ACC112 (cell line): ENCODE data around the gene ARHGEF7.
"Not testable (repeated sequence)": the region's sequence is repeated elsewhere in the genome, so short reads cannot be mapped to it uniquely, and the experiment has no call there.

Experiments
- H2AFZ ChIP-seq: fragments of 200-600 bp; sonication (generic); one replicate; pipeline ENCODE4 v1.6.0; 2017; ENCODE audit warnings: antibody characterized with exemption, low read length; ENCODE audit not compliant: unreplicated experiment
- H3K27ac ChIP-seq: fragments of 200-600 bp; sonication (generic); 2 replicates; pipeline ENCODE4 v1.5.1; 2014; ENCODE audit warnings: low read depth, mild to moderate bottlenecking, antibody characterized with exemption, low read length, moderate library complexity
- H3K27me3 ChIP-seq: fragments of 200-600 bp; sonication (generic); 2 replicates; pipeline ENCODE4 v1.6.1; 2014; ENCODE audit warnings: mild to moderate bottlenecking, antibody characterized with exemption, low read length, moderate library complexity, mixed read lengths; ENCODE audit not compliant: insufficient read depth
- H3K36me3 ChIP-seq: fragments of 200-600 bp; sonication (generic); 2 replicates; pipeline ENCODE4 v1.6.1; 2016; ENCODE audit warnings: mild to moderate bottlenecking, antibody characterized with exemption, low read length, moderate library complexity, mixed read lengths; ENCODE audit not compliant: insufficient read depth
- H3K4me1 ChIP-seq: fragments of 200-600 bp; sonication (generic); one replicate; pipeline ENCODE4 v1.6.1; 2016; ENCODE audit warnings: low read length, mixed read lengths; ENCODE audit not compliant: insufficient read depth, unreplicated experiment, control insufficient read depth
- H3K4me3 ChIP-seq: fragments of 200-600 bp; sonication (generic); 2 replicates; pipeline ENCODE4 v1.5.1; 2014; ENCODE audit warnings: mild to moderate bottlenecking, low read depth, low read length
- H3K79me2 ChIP-seq: fragments of 200-600 bp; sonication (generic); one replicate; pipeline ENCODE4 v1.6.0; 2016; ENCODE audit warnings: low read length; ENCODE audit not compliant: control insufficient read depth, unreplicated experiment, insufficient read depth

Gene ARHGEF7

DNA sequence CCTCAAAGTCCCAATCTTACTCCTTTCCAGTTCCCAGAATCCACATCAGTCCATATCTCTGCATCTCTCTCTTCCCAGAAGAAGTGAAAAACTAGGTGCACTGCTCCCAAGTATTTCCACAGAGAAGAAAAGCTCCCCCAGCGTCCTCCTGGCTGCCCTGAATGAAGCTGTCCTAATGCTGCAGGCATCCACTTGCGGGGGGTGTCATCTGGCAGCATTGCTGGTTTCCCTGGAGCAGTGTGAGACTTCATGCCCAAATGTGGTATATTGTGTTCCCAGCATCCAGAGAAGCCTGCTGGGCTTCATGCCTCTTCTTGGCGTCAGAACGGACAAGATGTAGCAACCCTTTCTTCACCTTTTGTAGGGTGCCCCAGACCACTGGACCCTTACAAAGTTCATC is 32.9 kb upstream of the ARHGEF7 start:
- Histone ChIP-seq H3K36me3 (no peaks in the 10 kb centered on the region), H3K4me1 (no peaks in the 10 kb centered on the region), H3K4me3 (no peak overlapping the region), H2AFZ (no peak overlapping the region), H3K27me3 (peaks cover 7% of the 10 kb centered on the region), H3K79me2 (no peaks in the 10 kb centered on the region), H3K27ac (no peak overlapping the region)

DNA sequence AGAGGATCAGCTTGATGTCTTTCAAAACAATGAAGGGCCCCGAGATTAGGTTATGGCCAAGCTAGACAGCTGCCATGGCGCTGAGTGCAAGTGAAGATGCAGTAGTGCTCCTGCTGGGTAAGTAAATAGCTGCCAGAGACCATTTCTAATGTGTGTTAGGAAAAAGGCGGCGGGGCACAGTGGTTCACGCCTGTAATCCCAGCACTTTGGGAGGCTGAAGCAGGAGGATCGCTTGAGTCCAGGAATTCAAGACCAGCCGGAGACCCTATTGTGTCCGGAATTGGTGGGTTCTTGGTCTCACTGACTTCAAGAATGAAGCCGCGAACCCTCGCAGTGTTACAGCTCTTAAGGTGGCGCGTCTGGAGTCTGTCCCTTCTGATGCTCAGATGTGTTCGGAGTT is 32.3 kb upstream of the ARHGEF7 start:
- not testable (repeated sequence) for H3K27me3 ChIP-seq, H3K4me3 ChIP-seq, H2AFZ ChIP-seq, H3K36me3 ChIP-seq, H3K27ac ChIP-seq, H3K4me1 ChIP-seq, H3K79me2 ChIP-seq

DNA sequence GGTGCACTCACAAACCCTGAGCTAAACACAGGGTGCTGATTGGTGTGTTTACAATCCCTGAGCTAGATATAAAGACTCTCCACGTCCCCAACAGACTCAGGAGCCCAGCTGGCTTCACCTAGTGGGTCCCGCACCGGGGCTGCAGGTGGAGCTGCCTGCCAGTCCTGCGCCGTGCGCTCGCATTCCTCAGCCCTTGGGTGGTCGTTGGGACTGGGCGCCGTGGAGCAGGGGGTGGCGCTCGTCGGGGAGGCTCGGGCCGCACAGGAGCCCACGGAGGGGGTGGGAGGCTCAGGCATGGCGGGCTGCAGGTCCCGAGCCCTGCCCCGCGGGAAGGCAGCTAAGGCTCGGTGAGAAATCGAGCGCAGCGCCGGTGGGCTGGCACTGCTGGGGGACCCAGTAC is 31.4 kb upstream of the ARHGEF7 start:
- H3K79me2 ChIP-seq, H3K27ac ChIP-seq, H3K4me3 ChIP-seq, H3K4me1 ChIP-seq, H3K36me3 ChIP-seq, H2AFZ ChIP-seq: not testable (repeated sequence)
- peaks cover 15% of the 10 kb centered on the region for H3K27me3 ChIP-seq

DNA sequence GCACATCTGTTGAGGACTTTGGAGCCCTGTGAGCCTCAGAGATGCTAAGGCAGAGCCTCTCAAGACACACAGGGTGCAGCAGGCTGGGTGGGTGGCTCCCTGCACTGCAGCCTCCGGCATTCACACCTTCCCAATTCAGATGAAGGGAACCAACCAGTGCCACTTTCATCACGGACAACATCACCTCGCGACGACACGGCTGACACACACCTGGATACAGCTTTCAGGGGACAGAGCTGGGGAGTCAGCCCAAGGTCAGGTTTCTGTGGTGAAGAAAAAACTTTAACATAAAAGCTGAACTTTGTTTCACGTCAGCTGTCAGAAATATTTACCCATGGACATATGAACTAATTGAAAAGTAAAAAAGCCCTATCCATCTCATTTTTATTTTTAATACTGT is 24.9 kb upstream of the ARHGEF7 start:
- H3K27ac ChIP-seq, result no peak overlapping the region
- no peak overlapping the region for H2AFZ ChIP-seq
- H3K4me3 ChIP-seq, result no peak overlapping the region
- H3K79me2 ChIP-seq, result no peaks in the 10 kb centered on the region
- H3K4me1 ChIP-seq, result no peaks in the 10 kb centered on the region
- peaks cover 63% of the 10 kb centered on the region for H3K27me3 ChIP-seq
- no peaks in the 10 kb centered on the region for H3K36me3 ChIP-seq

- Histone ChIP-seq H3K36me3 (no peaks in the 10 kb centered on the region), H3K27ac (no peak overlapping the region), H3K27me3 (peaks cover 85% of the 10 kb centered on the region), H3K4me3 (no peak overlapping the region), H3K79me2 (no peaks in the 10 kb centered on the region), H2AFZ (no peak overlapping the region), H3K4me1 (no peaks in the 10 kb centered on the region)
Observed at GRCh38 chr13:111092685-111093084, 22.4 kb upstream of the ARHGEF7 start.

- Histone ChIP-seq H3K27me3 (peaks cover 85% of the 10 kb centered on the region), H3K4me1 (no peaks in the 10 kb centered on the region), H3K4me3 (no peak overlapping the region), H3K36me3 (no peaks in the 10 kb centered on the region), H3K27ac (no peak overlapping the region), H2AFZ (no peak overlapping the region), H3K79me2 (no peaks in the 10 kb centered on the region)
Observed at GRCh38 chr13:111093136-111093535, 22.0 kb upstream of the ARHGEF7 start.

DNA sequence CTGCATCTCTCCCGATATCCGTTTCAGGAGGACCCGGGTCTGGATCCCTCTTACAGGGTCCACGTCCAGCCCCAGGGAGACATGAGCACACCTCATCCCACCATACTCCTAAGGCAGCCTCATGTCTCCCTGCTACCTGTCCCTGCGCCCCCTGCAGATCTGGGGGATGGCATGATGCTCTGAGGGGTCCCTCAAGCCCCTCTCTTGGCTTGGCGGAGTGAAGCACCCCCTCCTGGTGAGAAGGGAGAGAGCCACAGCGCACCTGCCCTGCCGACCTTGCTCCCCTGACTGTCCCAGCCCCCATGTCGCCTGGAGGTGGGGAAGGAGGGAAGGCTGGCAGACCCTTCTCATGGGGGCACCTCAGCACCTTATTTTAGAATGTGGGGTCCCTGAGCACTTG is 21.5 kb upstream of the ARHGEF7 start:
- Histone ChIP-seq H3K4me1 (no peaks in the 10 kb centered on the region), H3K36me3 (no peaks in the 10 kb centered on the region), H3K27me3 (peaks cover 89% of the 10 kb centered on the region), H2AFZ (no peak overlapping the region), H3K79me2 (no peaks in the 10 kb centered on the region), H3K4me3 (no peak overlapping the region), H3K27ac (no peak overlapping the region)

- H3K27ac ChIP-seq, result no peak overlapping the region
- H3K36me3 ChIP-seq, result no peaks in the 10 kb centered on the region
- H3K4me3 ChIP-seq, result no peak overlapping the region
- H3K27me3 ChIP-seq, result peaks cover 90% of the 10 kb centered on the region
- H2AFZ ChIP-seq, result no peak overlapping the region
- no peaks in the 10 kb centered on the region for H3K79me2 ChIP-seq
- H3K4me1 ChIP-seq, result no peaks in the 10 kb centered on the region
Observed at GRCh38 chr13:111095031-111095840, 19.9 kb upstream of the ARHGEF7 start.

- no peaks in the 10 kb centered on the region for H3K36me3 ChIP-seq
- H3K4me1 ChIP-seq, result no peaks in the 10 kb centered on the region
- H3K27me3 ChIP-seq, result peaks cover 89% of the 10 kb centered on the region
- no peaks in the 10 kb centered on the region for H3K79me2 ChIP-seq
- H2AFZ ChIP-seq, result no peak overlapping the region
- no peak overlapping the region for H3K4me3 ChIP-seq
- no peak overlapping the region for H3K27ac ChIP-seq
Observed at GRCh38 chr13:111095911-111096501, 19.1 kb upstream of the ARHGEF7 start.

- H2AFZ ChIP-seq, result no peak overlapping the region
- H3K27me3 ChIP-seq, result peaks cover 80% of the 10 kb centered on the region
- no peaks in the 10 kb centered on the region for H3K4me1 ChIP-seq
- no peaks in the 10 kb centered on the region for H3K36me3 ChIP-seq
- H3K27ac ChIP-seq, result no peak overlapping the region
- H3K4me3 ChIP-seq, result no peak overlapping the region
- no peaks in the 10 kb centered on the region for H3K79me2 ChIP-seq
Observed at GRCh38 chr13:111099290-111099689, 15.8 kb upstream of the ARHGEF7 start.

DNA sequence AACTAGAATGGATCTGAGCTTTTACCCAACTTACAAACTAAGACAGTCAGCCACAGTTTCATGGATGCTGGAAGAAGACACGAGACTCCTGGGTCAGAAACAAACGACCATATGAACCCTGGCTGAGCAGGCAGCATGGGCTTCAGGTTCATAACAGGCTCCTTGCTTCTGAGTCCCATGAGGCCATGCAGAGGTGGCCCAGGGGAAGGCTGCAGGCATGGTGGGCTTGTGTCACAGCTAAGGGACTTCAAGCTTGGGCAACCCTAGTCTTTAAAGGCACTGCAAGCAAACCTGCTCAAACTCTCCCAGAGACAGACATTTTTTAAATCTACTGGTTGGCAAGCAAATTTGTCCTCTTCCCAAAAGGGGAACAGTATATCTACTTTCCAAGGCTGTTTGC is 5.1 kb upstream of the ARHGEF7 start:
- Histone ChIP-seq H3K4me3 (no peak overlapping the region), H2AFZ (no peak overlapping the region), H3K36me3 (no peaks in the 10 kb centered on the region), H3K27ac (no peak overlapping the region), H3K27me3 (peaks cover 90% of the 10 kb centered on the region), H3K79me2 (no peaks in the 10 kb centered on the region), H3K4me1 (no peaks in the 10 kb centered on the region)
